Measurements from ENCODE around the gene KCNMA1. TPM values are rescaled to one million over a fixed set of nuclear protein-coding genes. Genes with fewer than 3 reads are reported as not detected.

KCNMA1 gene
- total and polyA plus RNA-seq, 2 donors (not counting 1 experiment from before 2014, with no cell fraction given) = 0.82 to 3.1 TPM

- Histone ChIP-seq H3K79me2 (ENCODE audit: control insufficient read depth, insufficient read depth, low read length) (no peaks in the 10 kb centered on the region), H3K4me2 (replicated peaks; ENCODE audit: low read depth, low read length, poor library complexity, severe bottlenecking) (no peak overlapping the region), H2AFZ (ENCODE audit: insufficient read depth, low read depth, low read length, poor library complexity, severe bottlenecking) (no peak overlapping the region), H3K27ac (ENCODE audit: low read length in 2 of 2) (no peak overlapping the region), H4K20me1 (ENCODE audit: control insufficient read depth, insufficient read depth, low read length, poor library complexity, severe bottlenecking) (no peaks in the 10 kb centered on the region), H3K27me3 (replicated peaks in 1 of 4; ENCODE audit: control extremely low read depth in 1 of 4, control insufficient read depth in 3 of 4, insufficient read depth in 4 of 4, low read length in 3 of 4) (no peaks in the 10 kb centered on the region), H3K9me3 (ENCODE audit: control extremely low read depth in 1 of 3, control insufficient read depth in 2 of 3, insufficient read depth in 1 of 3, low read length in 2 of 3) (no peaks in the 10 kb centered on the region), H3K4me1 (ENCODE audit: control insufficient read depth in 2 of 2, insufficient read depth in 2 of 2, low read length in 2 of 2) (peaks cover 0 to 5% of the 10 kb centered on the region in 2 donors), H3K4me3 (ENCODE audit: control extremely low read depth in 1 of 5, extremely low read depth in 1 of 5, insufficient read depth in 1 of 5, low read depth in 2 of 5, low read length in 4 of 5) (no peak overlapping the region), H3K9ac (ENCODE audit: low read length) (no peak overlapping the region), H3K36me3 (replicated peaks in 1 of 2; ENCODE audit: control extremely low read depth in 1 of 2, control insufficient read depth in 1 of 2, extremely low read depth in 1 of 2, insufficient read depth in 2 of 2, low read length in 1 of 2) (no peaks in the 10 kb centered on the region)
- ChIA-PET CTCF (no interaction called here), POLR2A (no interaction called here)
- no peak overlapping the region for H3K4me3 Mint-ChIP-seq
- no peaks in the 10 kb centered on the region for H3K27me3 Mint-ChIP-seq
- no peak overlapping the region for H3K27ac Mint-ChIP-seq
- intact Hi-C loops (cut with micrococcal nuclease) = no loop called here
- TF ChIP-seq CTCF (IDR thresholded peaks at IDR 0.05) (no peak), EZH2 (IDR thresholded peaks at IDR 0.05; ENCODE audit: borderline replicate concordance, insufficient read depth, low read depth, low read length, poor library complexity, severe bottlenecking) (no peak)
- no peaks in the 10 kb centered on the region for H3K9me3 Mint-ChIP-seq (ENCODE audit: insufficient read depth)
- ATAC-seq (ENCODE audit: low read depth) (no peak), DNase-seq (no peak)
- 100% methylated on average over 2 of the region's 2 CpGs for WGBS (ENCODE audit: insufficient coverage)
- H3K4me1 Mint-ChIP-seq = peaks cover 6% of the 10 kb centered on the region
These were observed 25.9 kb downstream of the KCNMA1 start for GRCh38 chr10:77611670-77612069.

- H3K79me2 ChIP-seq (ENCODE audit: control insufficient read depth, insufficient read depth, low read length) = no peaks in the 10 kb centered on the region
- ChIA-PET CTCF (interaction anchor here (0.7 kb wide), 1 partner anchor 30 kb away, joined by 3 read pairs; no protein-coding TSS in a partner anchor), POLR2A (no interaction called here)
- H3K4me2 ChIP-seq (replicated peaks; ENCODE audit: low read depth, low read length, poor library complexity, severe bottlenecking) = no peak overlapping the region
- H3K27me3 Mint-ChIP-seq = no peaks in the 10 kb centered on the region
- H3K27me3 ChIP-seq (replicated peaks in 1 of 4; ENCODE audit: control extremely low read depth in 1 of 4, control insufficient read depth in 3 of 4, insufficient read depth in 4 of 4, low read length in 3 of 4) = no peaks in the 10 kb centered on the region
- no peak overlapping the region for H3K4me3 ChIP-seq (ENCODE audit: control extremely low read depth in 1 of 5, extremely low read depth in 1 of 5, insufficient read depth in 1 of 5, low read depth in 2 of 5, low read length in 4 of 5)
- peaks cover 0 to 5% of the 10 kb centered on the region in 2 donors for H3K4me1 ChIP-seq (ENCODE audit: control insufficient read depth in 2 of 2, insufficient read depth in 2 of 2, low read length in 2 of 2)
- no peak for TF ChIP-seq EZH2 (IDR thresholded peaks at IDR 0.05; ENCODE audit: borderline replicate concordance, insufficient read depth, low read depth, low read length, poor library complexity, severe bottlenecking)
- no peak for TF ChIP-seq CTCF (IDR thresholded peaks at IDR 0.05)
- no peak overlapping the region for H3K27ac ChIP-seq (ENCODE audit: low read length in 2 of 2)
- H3K4me3 Mint-ChIP-seq = no peak overlapping the region
- H2AFZ ChIP-seq (ENCODE audit: insufficient read depth, low read depth, low read length, poor library complexity, severe bottlenecking) = no peak overlapping the region
- H3K27ac Mint-ChIP-seq = no peak overlapping the region
- H4K20me1 ChIP-seq (ENCODE audit: control insufficient read depth, insufficient read depth, low read length, poor library complexity, severe bottlenecking) = no peaks in the 10 kb centered on the region
- intact Hi-C loops (cut with micrococcal nuclease) = no loop called here
- H3K9ac ChIP-seq (ENCODE audit: low read length) = no peak overlapping the region
- ATAC-seq (ENCODE audit: low read depth) (no peak), DNase-seq (no peak)
- H3K36me3 ChIP-seq (replicated peaks in 1 of 2; ENCODE audit: control extremely low read depth in 1 of 2, control insufficient read depth in 1 of 2, extremely low read depth in 1 of 2, insufficient read depth in 2 of 2, low read length in 1 of 2) = no peaks in the 10 kb centered on the region
- H3K9me3 ChIP-seq (ENCODE audit: control extremely low read depth in 1 of 3, control insufficient read depth in 2 of 3, insufficient read depth in 1 of 3, low read length in 2 of 3) = no peaks in the 10 kb centered on the region
- 98% methylated on average over 5 of the region's 5 CpGs for WGBS (ENCODE audit: insufficient coverage)
- H3K9me3 Mint-ChIP-seq (ENCODE audit: insufficient read depth) = no peaks in the 10 kb centered on the region
- H3K4me1 Mint-ChIP-seq = peaks cover 6% of the 10 kb centered on the region
These were observed 26.4 kb downstream of the KCNMA1 start for GRCh38 chr10:77611221-77611620.

Data from B cell (primary cell).